ENCODE results near the gene C1QA.

DNA sequence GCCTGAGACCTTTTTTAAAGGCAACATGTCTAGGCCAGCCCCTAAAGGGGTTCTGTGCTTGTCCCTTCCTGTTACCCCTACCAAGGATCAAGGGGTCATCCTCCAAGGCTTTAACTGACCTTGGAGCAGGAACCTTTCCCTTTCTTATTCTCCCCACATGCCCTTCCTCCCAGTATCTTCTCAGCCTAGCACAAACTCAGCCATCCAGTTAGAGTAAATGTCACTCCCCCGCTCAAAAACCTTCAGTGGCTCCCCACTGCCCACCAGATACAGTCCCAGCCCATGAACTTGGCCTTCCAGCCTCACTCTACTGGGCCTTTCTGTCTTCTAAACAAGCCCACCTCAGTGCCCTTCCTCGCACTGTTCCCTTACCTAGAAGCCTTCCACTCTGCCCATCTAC lies 25.5 kb downstream of the C1QA start:
- TF ChIP-seq ZNF274 (IDR thresholded peaks at IDR 0.05; ENCODE audit: low read depth, low read length) (no peak), YY1 (IDR thresholded peaks at IDR 0.05; ENCODE audit: insufficient read depth, insufficient read length) (no peak), SUZ12 (IDR thresholded peaks at IDR 0.05; ENCODE audit: extremely low read depth, insufficient read depth, insufficient read length) (no peak)

All from NT2/D1 (cell line).